H1 (cell line): Measurements from ENCODE around the gene HSPA1B. TPM values are rescaled to one million over a fixed set of nuclear protein-coding genes. Genes with fewer than 3 reads are reported as not detected.

Experiments used
- CTCF ChIA-PET: fragments of 300-600 bp; sonication (Branson Sonifier 250); formaldehyde crosslinking; loops from one replicate; lab custom pipeline; 2021; ENCODE audit not compliant: partially characterized antibody; lab: Charles Lee
- POLR2A ChIA-PET: fragments of 300-600 bp; sonication (Branson Sonifier 250); formaldehyde crosslinking; loops from one replicate; lab custom pipeline; 2021; ENCODE audit warnings: inconsistent platforms; ENCODE audit not compliant: partially characterized antibody; lab: Charles Lee
- DNase-seq, 2 experiments: peaks; one replicate each; pipeline versions ENCODE4 v3.0.0 to v3.0.0-alpha.2; 2010 to 2022; ENCODE audit warnings: low spot score in 2 of 2, low read depth in 1 of 2, mixed read lengths in 1 of 2
- FAIRE-seq: peaks from 2 replicates; lab custom pipeline; 2011; peaks lifted over from hg19 to GRCh38; lab: Jason Lieb, UNC
- H2AFZ ChIP-seq: 2 replicates; pipeline ENCODE4 v1.8.1; 2012; ENCODE audit warnings: low read length, inconsistent platforms
- H2AK5ac ChIP-seq: 2 replicates; pipeline ENCODE4 v1.6.1; 2013; ENCODE audit warnings: low read depth, low read length
- H2BK120ac ChIP-seq: replicated peaks from 2 replicates; pipeline ENCODE3; 2013; ENCODE audit warnings: low read depth, low read length, inconsistent platforms
- H2BK12ac ChIP-seq: 2 replicates; pipeline ENCODE4 v1.6.1; 2013; ENCODE audit warnings: low read depth, low read length
- H2BK15ac ChIP-seq: 2 replicates; pipeline ENCODE4 v1.6.1; 2013; ENCODE audit warnings: low read length
- H2BK20ac ChIP-seq: 2 replicates; pipeline ENCODE4 v1.6.1; 2013; ENCODE audit warnings: low read length
- H2BK5ac ChIP-seq: 2 replicates; pipeline ENCODE4 v1.6.1; 2013; ENCODE audit warnings: low read depth, low read length
- H3K14ac ChIP-seq: 2 replicates; pipeline ENCODE4 v1.6.1; 2013; ENCODE audit warnings: inconsistent platforms; ENCODE audit not compliant: insufficient read length
- H3K18ac ChIP-seq: 2 replicates; pipeline ENCODE4 v1.6.1; 2013; ENCODE audit warnings: low read length; ENCODE audit errors: extremely low read depth
- H3K23ac ChIP-seq: 2 replicates; pipeline ENCODE4 v1.6.1; 2013; ENCODE audit warnings: inconsistent platforms; ENCODE audit not compliant: insufficient read length
- H3K23me2 ChIP-seq: 2 replicates; pipeline ENCODE4 v1.6.1; 2013; ENCODE audit warnings: low read depth, low read length
- H3K27ac ChIP-seq: 2 replicates; pipeline ENCODE4 v1.6.1; 2011; ENCODE audit warnings: low read depth, low read length, inconsistent platforms
- H3K27me3 ChIP-seq, 4 experiments: replicated peaks in 1 of 4; 1 replicate in 1 of 4; 2 replicates in 3 of 4; pipeline versions ENCODE4 v1.6.1 to v1.8.1; 2011 to 2013; ENCODE audit warnings: low read length in 3 of 4, mild to moderate bottlenecking in 3 of 4, inconsistent platforms in 2 of 4, mixed read lengths in 2 of 4, moderate library complexity in 1 of 4; ENCODE audit not compliant: control insufficient read depth in 3 of 4, insufficient read depth in 3 of 4; ENCODE audit errors: extremely low read depth in 1 of 4
- H3K36me3 ChIP-seq, 4 experiments: 2 replicates each; pipeline versions ENCODE4 v1.6.1 to v1.8.1; 2011 to 2013; ENCODE audit warnings: mild to moderate bottlenecking in 4 of 4, low read length in 3 of 4, moderate library complexity in 2 of 4, control low read depth in 1 of 4, inconsistent platforms in 1 of 4; ENCODE audit not compliant: insufficient read depth in 4 of 4, control insufficient read depth in 2 of 4
- H3K4ac ChIP-seq: replicated peaks from 2 replicates; pipeline ENCODE3; 2013; ENCODE audit warnings: low read length, low read depth, mixed read lengths, inconsistent platforms; ENCODE audit not compliant: insufficient read length
- H3K4me1 ChIP-seq, 4 experiments: replicated peaks in 1 of 4; 1 replicate in 1 of 4; 2 replicates in 3 of 4; pipeline versions ENCODE4 v1.6.1 to v1.8.1; 2011 to 2013; ENCODE audit warnings: low read length in 3 of 4, inconsistent platforms in 2 of 4, mixed read lengths in 1 of 4; ENCODE audit not compliant: insufficient read depth in 4 of 4, control insufficient read depth in 3 of 4
- H3K4me2 ChIP-seq, 2 experiments: 2 replicates each; pipeline versions ENCODE4 v1.6.1 to v1.8.1; 2011 to 2013; ENCODE audit warnings: low read depth in 2 of 2, low read length in 2 of 2, control low read depth in 1 of 2, inconsistent platforms in 1 of 2, mild to moderate bottlenecking in 1 of 2; ENCODE audit not compliant: insufficient read depth in 1 of 2
- H3K4me3 ChIP-seq, 4 experiments: fragments of 200-600, 300-600 bp in 1 of 4; sonication (generic), shearing (Covaris generic), sonication (Bioruptor Twin) in 1 of 4; 2 replicates each; pipeline versions ENCODE4 v1.5.1 to v1.8.1; 2011 to 2016; ENCODE audit warnings: low read length in 4 of 4, low read depth in 3 of 4, control low read depth in 2 of 4, inconsistent platforms in 2 of 4, mild to moderate bottlenecking in 2 of 4, mixed read lengths in 1 of 4, moderate library complexity in 1 of 4; ENCODE audit not compliant: insufficient read depth in 2 of 4; ENCODE audit errors: extremely low read depth in 1 of 4
- H3K56ac ChIP-seq: replicated peaks from 2 replicates; pipeline ENCODE3; 2013; ENCODE audit warnings: low read depth, mild to moderate bottlenecking, mixed read lengths, low read length, inconsistent platforms; ENCODE audit not compliant: insufficient read length
- H3K79me1 ChIP-seq: 2 replicates; pipeline ENCODE4 v1.6.1; 2013; ENCODE audit warnings: low read depth, low read length, control low read depth
- H3K79me2 ChIP-seq, 2 experiments: 2 replicates each; pipeline versions ENCODE4 v1.6.1 to v1.8.1; 2012 to 2013; ENCODE audit warnings: low read length in 2 of 2, mild to moderate bottlenecking in 2 of 2, inconsistent platforms in 1 of 2; ENCODE audit not compliant: insufficient read depth in 2 of 2, control insufficient read depth in 1 of 2
- H3K9ac ChIP-seq, 4 experiments: replicated peaks in 1 of 4; 1 replicate in 1 of 4; 2 replicates in 3 of 4; pipeline versions ENCODE4 v1.6.1 to v1.8.1; 2011 to 2013; ENCODE audit warnings: low read depth in 3 of 4, low read length in 3 of 4, control low read depth in 2 of 4, mild to moderate bottlenecking in 2 of 4, moderate library complexity in 2 of 4, inconsistent platforms in 1 of 4; ENCODE audit errors: extremely low read depth in 1 of 4
- H3K9me3 ChIP-seq, 2 experiments: 2 replicates each; pipeline versions ENCODE4 v1.6.1 to v1.8.1; 2012 to 2013; ENCODE audit warnings: mild to moderate bottlenecking in 2 of 2, moderate library complexity in 2 of 2, control low read depth in 1 of 2, inconsistent platforms in 1 of 2, low read depth in 1 of 2, low read length in 1 of 2, mixed read lengths in 1 of 2; ENCODE audit not compliant: insufficient read depth in 2 of 2
- H4K20me1 ChIP-seq, 2 experiments: replicated peaks in 1 of 2; 2 replicates each; pipeline versions ENCODE3 to v1.8.1; 2011 to 2013; ENCODE audit warnings: inconsistent platforms in 2 of 2, low read length in 2 of 2, mild to moderate bottlenecking in 1 of 2; ENCODE audit not compliant: insufficient read depth in 2 of 2, control insufficient read depth in 1 of 2
- H4K5ac ChIP-seq: 2 replicates; pipeline ENCODE4 v1.6.1; 2013; ENCODE audit warnings: low read length, low read depth, mixed read lengths, inconsistent platforms; ENCODE audit not compliant: insufficient read length
- H4K8ac ChIP-seq: 2 replicates; pipeline ENCODE4 v1.8.0; 2013; ENCODE audit warnings: mild to moderate bottlenecking, moderate library complexity, low read length, inconsistent platforms; ENCODE audit not compliant: insufficient read depth; ENCODE audit errors: extremely low read depth
- H4K91ac ChIP-seq: replicated peaks from 2 replicates; pipeline ENCODE3; 2013; ENCODE audit warnings: low read length, mixed read lengths, inconsistent platforms; ENCODE audit not compliant: insufficient read length
- CBX8 ChIP-seq: fragments of 300-800, 300-1000 bp; sonication (generic); IDR thresholded peaks from 2 replicates; pipeline ENCODE4 v1.7.1; 2016; ENCODE audit warnings: low read depth, low read length, borderline replicate concordance
- CHD2 ChIP-seq: IDR thresholded peaks from 2 replicates; pipeline ENCODE4 v1.6.1; 2012; ENCODE audit warnings: low read length, improper control_type of control experiment
- CREB1 ChIP-seq: IDR thresholded peaks from 2 replicates; pipeline ENCODE4 v1.6.1; 2012; ENCODE audit warnings: inconsistent platforms
- KDM5A ChIP-seq: fragments of 200-600 bp; IDR thresholded peaks from 2 replicates; pipeline ENCODE4 v1.7.1; 2012; ENCODE audit warnings: mild to moderate bottlenecking, low read length, inconsistent platforms, mixed read lengths
- SAP30 ChIP-seq: fragments of 300-600 bp; sonication (generic); IDR thresholded peaks from 2 replicates; pipeline ENCODE4 v1.7.1; 2012; ENCODE audit warnings: low read length, moderate library complexity, mild to moderate bottlenecking, inconsistent platforms; ENCODE audit not compliant: insufficient read depth, insufficient replicate concordance
- SRF ChIP-seq: IDR thresholded peaks from 2 replicates; pipeline ENCODE4 v1.6.1; 2011; ENCODE audit warnings: mild to moderate bottlenecking, low read depth, low read length, moderate library complexity
- TAF7 ChIP-seq: optimal IDR thresholded peaks from 2 replicates; pipeline ENCODE3; 2011; ENCODE audit warnings: low read depth, mild to moderate bottlenecking, inconsistent platforms, low read length, moderate library complexity, borderline replicate concordance
- TEAD4 ChIP-seq: IDR thresholded peaks from 2 replicates; pipeline ENCODE4 v1.6.1; 2012; ENCODE audit warnings: low read depth, low read length, inconsistent platforms, mixed read lengths
- WGBS, 2 experiments: shearing (Covaris generic) in 1 of 2; methylation state at CpG; one replicate each; pipeline versions ENCODE4 v1.1.6 to v1.1.7; 2013 to 2015; ENCODE audit warnings: low lambda C conversion rate in 2 of 2, mixed read lengths in 2 of 2, inconsistent platforms in 1 of 2, low coverage in 1 of 2, missing lambda C conversion rate in 1 of 2; ENCODE audit not compliant: insufficient replicate concordance in 2 of 2, insufficient coverage in 1 of 2, insufficient read length in 1 of 2; ENCODE audit errors: extremely low coverage in 1 of 2, missing lambda C conversion rate in 1 of 2; 5-methylcytosine and 5-hydroxymethylcytosine counted together
- polyA plus RNA-seq, 7 experiments: library from polyadenylated mRNA; depleted of rRNA in 3 of 7; stranded (reverse) in 5 of 7; unstranded in 2 of 7; fragments of >200 nt in 5 of 7; fragments of 200-250 nt in 2 of 7; gene quantifications; 1 replicate in 5 of 7; 2 replicates in 1 of 7; 4 replicates in 1 of 7; pipeline versions ENCODE4 v1.2.1 to v1.2.3, GENCODE V29; 2011 to 2013; ENCODE audit warnings: missing spikeins in 2 of 7, mixed read lengths in 2 of 7
- total RNA-seq: library from RNA; stranded (reverse); fragmentation: NEBNext Ultra II Directional; extraction: Animal tissue kit (Norgen Biotek cat#: 25700); gene quantifications from 2 replicates; pipeline ENCODE4 v1.2.1, GENCODE V29; 2021

The HSPA1B gene
- total and polyA plus RNA-seq, 2 of the 8 experiments (the other 6 are each of a cell fraction or from before 2014, with no cell fraction given): 36.6 to 76.6 TPM

DNA sequence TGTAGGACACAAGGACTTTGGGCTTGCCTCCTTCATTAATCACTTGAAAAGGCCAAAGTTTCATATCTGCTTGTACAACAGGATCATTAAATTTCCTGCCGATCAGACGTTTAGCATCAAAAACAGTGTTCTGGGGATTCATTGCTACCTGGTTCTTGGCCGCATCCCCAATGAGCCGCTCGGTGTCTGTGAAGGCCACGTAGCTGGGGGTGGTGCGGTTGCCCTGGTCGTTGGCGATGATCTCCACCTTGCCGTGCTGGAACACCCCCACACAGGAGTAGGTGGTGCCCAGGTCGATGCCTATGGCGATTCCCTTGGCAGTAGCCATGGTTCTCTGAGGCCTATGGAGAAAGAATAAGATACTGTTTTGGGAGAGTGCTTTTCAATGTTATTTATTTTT is 15.9 kb upstream of the HSPA1B start:
- DNase-seq (no peak), FAIRE-seq (no peak)
- H2BK120ac ChIP-seq: no peak overlapping the region
- H3K23ac ChIP-seq: no peak overlapping the region
- no peak overlapping the region for H3K4me3 ChIP-seq
- H3K4me1 ChIP-seq: peaks cover 0 to 3% (median 1%) of the 10 kb centered on the region in 4 experiments; a peak in 4 of 7 replicates
- H3K9me3 ChIP-seq: no peaks in the 10 kb centered on the region
- no peaks in the 10 kb centered on the region for H3K79me2 ChIP-seq
- H2BK12ac ChIP-seq: no peak overlapping the region
- no peak overlapping the region for H4K8ac ChIP-seq
- no peak overlapping the region for H2BK15ac ChIP-seq
- H2BK20ac ChIP-seq: no peak overlapping the region
- no peaks in the 10 kb centered on the region for H4K20me1 ChIP-seq
- H2AK5ac ChIP-seq: no peak overlapping the region
- no peak overlapping the region for H4K91ac ChIP-seq
- H3K18ac ChIP-seq: no peak overlapping the region
- H3K36me3 ChIP-seq: no peaks in the 10 kb centered on the region
- ChIA-PET CTCF (interaction anchor here (0.9 to 1.2 kb wide), 3 partner anchors 11 to 27 kb away, joined by 3 to 4 read pairs (median 4); no protein-coding TSS in a partner anchor), POLR2A (interaction anchor here (0.6 to 6.3 kb wide), 8 partner anchors 10 to 71 kb away, joined by 3 to 119 read pairs (median 8); partner anchors contain the start of gene HSPA1B)
- no peaks in the 10 kb centered on the region for H3K27me3 ChIP-seq
- no peak for TF ChIP-seq SAP30
- no peak for TF ChIP-seq CREB1
- TF ChIP-seq CBX8: no peak
- TF ChIP-seq KDM5A: no peak
- no peak for TF ChIP-seq CHD2
- TF ChIP-seq TAF7: no peak
- TF ChIP-seq SRF: no peak
- TF ChIP-seq TEAD4: no peak
- no peak overlapping the region for H3K4ac ChIP-seq
- H3K56ac ChIP-seq: no peak overlapping the region
- H4K5ac ChIP-seq: no peak overlapping the region
- no peak overlapping the region for H3K14ac ChIP-seq
- no peak overlapping the region for H3K4me2 ChIP-seq
- no peak overlapping the region for H2AFZ ChIP-seq
- 98% methylated on average over 12 of the region's 12 CpGs; no CpG with 5 or more reads in 1 of the 2 experiments for WGBS, 2 experiments
- no peak overlapping the region for H2BK5ac ChIP-seq
- no peak overlapping the region for H3K27ac ChIP-seq
- H3K23me2 ChIP-seq: peaks cover 6% of the 10 kb centered on the region; the same call in 1 of the 2 replicates
- H3K9ac ChIP-seq: no peak overlapping the region
- no peaks in the 10 kb centered on the region for H3K79me1 ChIP-seq
